Measurements from ENCODE around the gene CDKL1.

CDKL1 gene

DNA sequence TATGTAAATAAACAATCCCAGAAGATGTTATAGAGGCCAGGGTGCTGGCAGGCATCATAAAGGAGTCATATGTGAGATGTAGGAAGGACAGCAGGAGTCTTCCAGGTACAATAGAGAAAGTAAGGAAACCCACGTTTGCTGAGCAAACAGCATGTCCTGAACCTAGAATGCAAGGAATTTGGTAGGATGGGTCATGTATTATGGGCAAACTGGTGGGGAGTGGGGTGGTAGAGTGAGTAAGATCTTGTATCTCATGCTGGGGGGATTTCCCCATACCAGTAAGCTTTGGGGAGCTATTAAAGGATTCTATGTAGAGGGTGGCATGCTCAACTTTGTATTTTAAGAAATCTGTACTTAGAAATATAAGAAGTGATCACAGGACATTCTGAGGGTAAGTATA lies 41.0 kb downstream of the CDKL1 start:
- DNase-seq = no peak

DNA sequence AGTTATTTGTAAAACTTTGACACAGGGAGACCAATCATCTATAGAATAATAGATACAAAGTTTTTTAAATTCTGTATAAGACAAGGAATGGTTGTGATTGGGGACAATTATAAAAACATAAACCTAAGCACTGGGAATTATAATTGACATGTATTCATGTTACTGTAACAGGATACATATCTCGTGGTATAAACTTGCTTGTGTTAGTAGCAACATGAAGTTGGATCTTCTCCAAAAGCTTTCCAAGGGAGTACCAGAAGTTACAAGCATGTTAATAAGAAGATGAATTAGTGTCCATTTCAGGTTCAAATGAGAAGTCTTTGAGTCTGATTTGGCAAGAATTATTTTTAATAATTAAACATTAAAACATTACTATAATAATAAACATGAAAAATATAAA lies 42.2 kb downstream of the CDKL1 start:
- no peak for DNase-seq

DNA sequence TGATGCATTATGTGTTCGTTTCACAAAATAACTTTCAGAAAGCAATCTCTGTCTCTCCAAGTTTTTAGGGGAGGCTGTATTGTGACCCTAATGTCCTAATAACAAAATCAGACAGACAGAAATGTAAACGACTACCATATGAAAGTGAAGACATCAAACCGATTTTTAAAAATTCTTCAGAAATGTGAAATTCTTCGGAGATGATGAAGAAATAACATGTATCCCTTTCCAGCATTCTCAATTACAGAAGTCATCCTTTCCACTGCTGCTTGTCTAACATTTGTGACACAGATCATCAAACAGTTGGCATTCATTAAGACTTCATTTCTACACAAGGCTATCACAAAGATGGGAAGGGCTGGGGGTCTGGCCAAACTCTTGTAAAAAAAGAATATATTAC lies 43.6 kb downstream of the CDKL1 start:
- no peak for DNase-seq

DNA sequence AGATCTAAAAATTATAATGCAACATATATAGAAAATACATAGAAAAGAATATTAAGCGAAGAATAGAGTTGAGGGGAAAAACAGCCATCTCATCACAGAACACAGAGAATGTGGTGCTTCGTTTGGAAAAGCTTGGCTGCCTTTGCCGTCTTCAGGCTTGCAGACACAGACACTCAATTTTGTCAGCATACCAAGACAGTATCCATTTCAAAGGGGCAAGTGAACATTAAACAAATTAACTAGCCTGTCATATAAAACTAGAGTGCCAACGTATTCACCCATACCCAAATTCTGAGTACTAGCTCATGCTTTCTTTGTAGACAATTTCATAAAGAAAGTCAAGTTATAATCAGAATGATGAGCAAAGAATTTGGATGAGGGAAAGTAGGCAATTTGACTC lies 44.1 kb downstream of the CDKL1 start:
- DNase-seq = no peak

DNA sequence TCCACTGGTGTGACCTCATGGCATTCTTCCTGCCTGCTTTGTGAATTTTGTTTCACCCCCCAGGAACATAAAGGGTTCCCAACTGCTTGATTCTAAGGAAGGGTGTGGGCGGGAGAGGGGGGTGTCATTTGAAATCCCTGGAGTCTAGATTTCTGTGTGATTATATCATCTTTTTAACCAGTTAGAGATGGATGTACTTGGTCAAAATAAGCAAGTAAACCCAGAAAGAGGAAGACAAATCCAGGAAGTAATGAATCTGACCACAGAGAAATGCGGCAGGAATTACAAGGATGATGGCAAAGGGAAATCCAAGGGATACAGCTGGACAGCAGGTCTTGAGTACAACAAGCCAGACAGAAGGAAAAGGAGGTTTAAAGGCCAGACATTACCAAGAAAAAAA lies 45.7 kb downstream of the CDKL1 start:
- no peak for DNase-seq

DNA sequence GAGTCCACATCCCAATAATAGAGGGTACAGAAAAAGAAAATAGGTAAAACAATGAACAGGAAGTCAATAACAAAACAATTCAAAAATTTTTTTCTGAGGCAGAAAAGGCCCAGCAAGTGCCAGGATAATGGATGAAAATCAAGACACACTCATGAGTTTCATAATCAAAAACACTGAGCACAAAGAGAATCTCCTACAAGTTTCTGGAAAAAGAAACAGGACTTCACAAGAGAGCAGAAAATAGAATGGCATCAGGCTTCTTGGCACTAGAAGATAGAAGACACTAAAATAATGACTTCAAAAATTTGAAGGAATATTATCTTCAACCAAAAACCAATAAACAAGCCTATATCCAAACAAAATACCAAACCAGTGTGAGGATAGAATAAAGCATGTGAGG lies 47.7 kb downstream of the CDKL1 start:
- DNase-seq = no peak

DNA sequence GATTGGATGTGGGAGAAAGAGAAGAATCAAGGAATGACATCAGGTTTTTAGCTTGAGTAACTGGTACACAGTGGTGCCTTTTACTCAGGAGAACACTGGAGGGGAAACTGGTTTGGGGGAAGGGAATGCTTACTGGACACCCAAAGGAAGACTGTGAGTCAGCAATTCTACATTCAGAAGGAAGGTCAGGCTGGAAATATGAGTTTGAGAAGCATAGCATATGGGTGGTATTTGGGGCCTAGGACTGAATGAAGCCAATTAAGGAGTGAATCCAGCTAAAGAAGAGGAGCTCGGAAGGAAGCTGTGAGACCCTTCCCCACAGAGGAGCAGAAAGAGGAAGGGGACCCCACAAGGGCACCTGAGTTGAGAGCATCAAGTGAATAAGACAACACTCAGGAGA lies 49.2 kb downstream of the CDKL1 start:
- DNase-seq = no peak

DNA sequence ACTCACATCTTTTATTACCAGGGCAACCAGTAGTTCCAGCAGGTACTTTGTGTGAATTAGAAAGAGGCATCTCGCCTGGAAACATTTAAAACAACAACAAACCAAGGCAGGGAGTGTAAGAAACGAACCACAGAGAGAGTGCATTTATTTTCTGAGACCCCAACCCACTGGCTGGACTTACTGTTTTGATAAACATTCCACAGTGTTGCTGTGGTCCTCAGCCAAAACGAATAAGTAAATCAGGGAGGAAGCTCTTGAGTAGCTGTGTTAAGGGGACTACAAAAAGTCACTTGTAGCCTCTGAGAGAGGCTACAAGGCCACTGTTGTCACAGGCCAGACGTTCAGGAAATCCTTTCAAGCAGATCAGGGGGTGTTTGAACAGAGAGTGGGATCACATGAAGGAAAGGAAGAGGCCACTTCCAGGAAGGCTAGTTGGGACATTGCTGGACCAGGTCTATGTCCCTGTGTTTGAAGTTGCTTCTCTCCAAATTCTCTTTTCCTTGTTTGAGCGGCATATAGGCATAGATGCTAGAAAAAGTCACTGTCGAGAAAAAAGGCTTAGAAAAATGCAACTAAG lies 50.7 kb downstream of the CDKL1 start:
- no peak for DNase-seq

DNA sequence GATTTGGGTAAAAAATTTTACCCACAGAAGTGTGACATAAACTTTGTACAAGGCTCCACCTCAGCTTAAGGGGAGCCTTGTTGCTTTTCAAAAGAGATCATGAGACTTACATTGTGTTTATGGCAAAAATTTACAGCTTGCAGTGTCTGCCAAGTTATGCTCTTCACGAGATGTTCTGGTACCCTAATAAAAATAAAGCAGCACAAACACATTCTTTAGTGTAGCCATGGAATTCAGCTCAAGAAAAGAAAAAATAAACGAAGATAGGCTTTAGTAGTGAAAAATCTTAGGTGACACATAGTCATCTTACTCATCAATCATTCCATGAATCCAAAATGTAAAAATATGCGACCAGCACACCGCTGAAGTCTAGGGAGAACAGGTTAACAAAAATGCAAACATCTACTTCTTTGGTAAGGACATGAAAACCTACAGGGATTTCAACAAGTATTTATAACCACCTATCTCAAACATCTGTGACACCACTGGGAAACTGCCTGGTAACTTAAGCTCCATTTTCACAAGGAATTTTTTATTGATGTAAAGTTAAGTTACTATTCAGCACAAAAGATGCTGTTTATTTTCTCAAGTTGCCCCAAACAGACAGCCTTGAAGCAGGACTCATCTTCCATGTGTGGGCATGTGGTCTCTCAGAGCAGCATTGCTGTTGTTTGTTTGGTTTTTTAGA lies 51.7 kb downstream of the CDKL1 start:
- no peak for DNase-seq

DNA sequence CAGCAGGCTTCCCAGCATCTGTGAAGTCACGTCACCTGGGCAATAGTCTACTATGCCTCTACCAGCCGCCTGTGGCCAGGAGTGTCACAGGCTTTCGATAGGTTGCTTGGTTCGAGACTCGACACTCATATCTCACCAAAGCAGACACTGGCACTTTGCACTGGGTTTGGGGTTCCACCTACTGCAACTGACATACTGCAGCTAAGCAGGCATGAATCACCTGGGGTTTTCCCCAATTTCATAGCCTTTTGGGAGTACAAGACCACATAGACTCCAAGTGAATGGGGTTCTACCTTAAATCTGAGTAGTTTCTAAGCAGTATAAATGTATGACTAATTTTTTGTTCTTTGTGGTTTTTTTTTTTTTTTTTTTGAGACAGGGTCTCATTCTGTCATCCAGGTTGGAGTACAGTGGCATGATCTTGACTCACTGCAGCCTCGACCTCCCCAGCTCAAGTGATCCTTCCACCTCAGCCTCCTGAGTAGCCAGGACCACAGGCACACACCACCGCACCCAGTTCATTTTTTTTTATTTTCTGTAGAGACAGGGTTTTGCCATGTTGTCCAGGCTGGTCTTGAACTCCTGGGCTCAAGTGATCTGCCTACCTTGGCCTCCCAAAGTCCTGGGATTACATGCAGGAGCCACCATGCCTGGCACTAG lies 52.4 kb downstream of the CDKL1 start:
- no peak for DNase-seq

DNA sequence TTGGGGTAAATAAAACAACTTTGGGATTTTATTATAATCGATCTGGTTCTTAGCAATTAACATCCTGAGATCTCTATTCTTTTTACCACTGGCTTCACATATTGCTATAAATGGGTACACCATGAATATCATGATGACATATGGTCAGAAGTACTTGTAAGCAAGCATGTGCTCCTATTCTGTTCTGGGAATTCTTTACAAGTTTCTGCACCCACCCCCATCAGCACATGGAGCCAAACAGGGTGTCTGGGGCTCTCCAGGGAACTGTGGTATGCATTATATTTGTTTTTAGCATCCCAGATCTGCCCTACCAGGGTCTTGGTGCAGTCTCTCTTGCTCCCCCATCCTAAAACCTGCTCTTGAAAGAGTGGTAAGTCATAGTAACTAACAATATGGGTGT lies 53.2 kb downstream of the CDKL1 start:
- no peak for DNase-seq

DNA sequence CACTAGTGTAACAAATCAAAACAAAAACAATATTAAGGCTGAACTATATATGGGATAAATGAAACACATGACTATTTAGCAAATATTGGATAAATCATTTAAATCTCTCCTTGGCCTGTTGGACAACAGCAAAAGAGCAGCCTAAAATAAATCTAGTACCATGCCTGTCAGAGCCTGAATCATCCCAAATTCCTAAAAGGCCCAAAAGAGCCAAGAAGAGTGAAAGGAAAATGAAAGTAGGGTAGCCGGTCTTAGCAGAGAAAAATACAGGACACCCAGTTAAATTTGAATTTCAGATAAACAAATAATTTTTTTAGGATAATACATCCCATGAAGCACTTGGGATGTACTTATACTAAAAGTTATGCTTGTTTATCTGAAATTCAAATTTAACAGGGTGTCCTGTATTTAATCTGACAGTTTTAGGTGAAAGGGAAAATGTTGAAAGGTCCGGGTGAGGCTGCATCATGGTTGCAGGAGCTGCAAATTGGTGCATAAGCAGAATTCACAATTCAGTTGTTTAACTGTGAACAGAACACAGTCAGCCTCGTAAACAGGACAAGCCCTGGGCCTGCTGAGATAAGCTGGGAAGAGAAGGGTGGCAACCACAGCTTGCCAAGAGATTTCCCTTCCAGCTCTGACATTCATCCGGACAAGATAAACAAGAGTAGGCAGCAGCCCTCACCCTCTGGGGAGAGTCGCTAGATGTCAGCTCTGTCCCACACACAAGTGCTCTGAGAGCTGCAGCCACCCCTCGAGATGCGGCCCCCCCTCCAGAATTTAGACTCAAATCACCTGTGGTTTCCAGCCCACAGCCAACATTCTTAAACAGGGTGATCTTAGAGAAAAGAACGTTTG lies 54.2 kb downstream of the CDKL1 start:
- DNase-seq = no peak

DNA sequence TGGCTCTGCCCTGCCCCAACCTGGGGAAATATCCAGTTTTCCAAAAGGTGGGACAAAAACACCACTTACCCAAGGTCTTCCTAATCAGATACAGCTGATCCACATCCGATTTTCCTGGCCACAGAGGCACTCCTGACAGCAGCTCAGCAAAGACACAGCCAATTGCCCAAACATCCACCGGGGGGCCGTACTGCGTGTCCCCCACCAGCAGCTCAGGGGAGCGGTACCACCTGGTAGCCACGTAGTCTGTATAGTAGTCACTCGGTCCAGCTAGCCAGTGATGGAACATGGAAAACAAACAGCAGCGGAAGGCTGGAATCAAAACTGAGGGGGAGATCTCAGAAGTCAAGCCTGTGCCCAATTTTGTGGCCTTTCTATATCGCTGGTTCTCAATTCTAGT lies 55.7 kb downstream of the CDKL1 start:
- no peak for DNase-seq

DNA sequence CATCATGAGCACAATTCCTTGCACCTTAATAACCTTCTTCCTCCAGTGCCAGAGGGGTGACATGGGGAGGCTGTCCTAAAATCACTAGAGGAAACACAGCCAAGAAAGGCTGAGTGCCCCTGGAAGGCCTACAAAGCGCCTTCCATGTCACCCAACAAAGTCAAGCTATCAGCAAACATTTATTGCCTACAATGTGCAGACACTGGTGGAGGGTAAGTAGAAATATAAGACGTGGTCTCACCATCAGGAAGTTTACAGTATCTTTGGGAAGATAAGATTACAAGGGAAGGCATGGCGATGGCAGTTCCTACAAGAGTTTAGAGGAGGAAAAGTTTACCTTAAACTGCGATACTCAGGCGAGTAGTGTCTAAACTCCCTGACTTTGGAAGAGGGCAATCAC lies 56.6 kb downstream of the CDKL1 start:
- DNase-seq = no peak

DNA sequence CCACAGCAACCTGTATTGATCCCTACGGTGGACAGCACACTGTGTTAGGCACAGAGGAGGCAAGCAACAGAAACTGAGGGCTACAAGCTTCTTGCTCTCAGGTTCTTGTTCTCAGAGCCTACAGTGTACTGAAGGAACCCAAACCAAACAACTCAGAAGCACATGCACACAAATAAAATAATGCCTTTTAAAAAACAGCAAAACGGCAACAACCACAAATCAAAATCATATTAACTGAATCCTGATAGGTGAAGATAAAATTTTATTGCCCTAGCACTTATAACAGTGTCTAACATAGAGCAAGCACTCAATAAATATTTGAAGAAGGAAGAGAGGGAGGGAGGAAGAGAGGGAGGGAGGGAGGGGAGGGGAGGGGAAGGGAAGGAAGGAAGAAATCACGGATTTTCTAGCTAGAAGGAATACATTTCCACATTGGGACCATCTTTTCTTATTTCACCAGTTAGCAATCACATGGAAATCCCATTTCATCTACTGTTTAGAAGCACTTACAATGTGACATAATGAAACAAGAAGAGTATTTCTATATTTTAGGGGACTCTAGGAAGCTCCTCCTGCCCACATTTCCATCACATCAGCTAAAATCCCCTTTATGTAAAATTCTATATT lies 57.4 kb downstream of the CDKL1 start:
- DNase-seq = no peak

DNA sequence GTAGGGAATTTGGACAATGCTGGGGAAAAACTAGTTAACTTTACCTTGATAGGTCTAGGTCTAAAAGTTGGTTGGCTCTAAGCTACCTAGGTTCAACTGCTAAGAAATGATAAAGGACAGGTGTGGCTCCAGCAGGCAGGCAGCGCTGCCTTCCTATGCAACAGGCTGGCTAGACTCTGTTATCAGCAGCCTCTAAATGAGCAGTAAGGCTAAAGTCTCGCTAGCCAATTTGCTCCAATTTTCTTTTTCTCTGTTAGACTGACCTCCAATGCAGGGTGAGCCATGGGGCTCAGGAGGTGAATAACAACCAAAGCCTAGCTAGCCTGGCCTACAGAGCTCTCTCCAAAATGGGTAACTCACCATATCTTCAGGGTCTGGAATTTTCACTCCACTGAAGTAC lies 58.1 kb downstream of the CDKL1 start:
- DNase-seq = no peak

DNA sequence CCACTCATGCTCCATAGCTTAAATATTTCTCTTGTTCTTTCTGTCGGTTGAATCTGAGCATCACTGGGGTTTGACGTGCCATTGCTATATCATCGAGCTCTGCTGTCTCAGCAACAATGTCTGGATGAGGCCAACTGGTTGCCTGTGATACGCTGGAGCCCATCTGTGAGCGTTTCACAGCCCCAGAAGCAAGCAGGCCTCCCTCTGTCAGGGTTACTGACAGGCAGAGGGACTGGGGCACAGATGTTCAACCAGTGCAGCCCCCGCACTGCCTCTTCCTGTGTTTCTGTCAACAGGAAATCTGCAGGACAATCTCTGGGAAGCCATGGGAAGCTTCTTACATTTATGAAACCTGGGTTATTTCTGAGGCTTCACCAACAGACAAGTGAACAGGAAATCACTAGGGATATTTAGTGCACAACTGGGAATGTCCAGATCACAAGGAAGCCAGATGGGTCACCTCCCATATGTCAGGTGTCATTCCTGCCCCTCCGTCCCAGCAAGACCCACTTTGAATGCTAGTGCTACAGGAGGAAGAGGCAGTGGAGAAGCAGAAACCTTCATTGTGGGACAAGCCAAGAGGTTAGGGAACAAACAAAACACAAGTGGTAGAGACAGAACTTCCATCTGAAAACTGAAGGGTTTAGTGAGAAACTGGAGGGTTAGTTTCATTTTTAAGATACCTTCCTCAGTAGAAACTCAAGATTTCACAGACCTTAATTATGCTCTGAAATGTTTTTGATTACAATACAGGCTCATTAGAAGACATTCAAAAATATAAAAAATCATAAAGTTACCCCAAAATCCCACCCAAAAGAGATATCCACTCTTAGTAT lies 60.5 kb downstream of the CDKL1 start:
- DNase-seq = no peak

DNA sequence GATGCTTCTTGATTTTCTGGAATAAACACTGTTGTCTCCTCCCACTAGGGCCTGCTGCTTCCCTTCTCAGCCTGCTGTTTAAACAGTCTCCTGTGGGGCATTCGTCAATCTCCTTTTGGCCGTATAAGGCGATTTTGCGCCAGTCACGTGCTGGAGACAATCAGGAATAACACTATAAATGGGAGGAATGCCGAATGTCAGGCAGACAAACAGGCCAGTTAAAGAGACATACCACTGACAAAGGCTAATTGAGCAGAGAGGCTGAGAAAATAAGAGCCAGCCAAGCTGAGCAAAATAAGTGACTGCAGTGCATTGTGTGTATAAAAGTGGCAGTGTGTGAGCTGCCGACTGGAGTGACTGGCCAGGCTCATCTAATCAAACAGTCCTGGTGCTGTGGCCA lies 61.3 kb downstream of the CDKL1 start:
- DNase-seq = no peak

DNA sequence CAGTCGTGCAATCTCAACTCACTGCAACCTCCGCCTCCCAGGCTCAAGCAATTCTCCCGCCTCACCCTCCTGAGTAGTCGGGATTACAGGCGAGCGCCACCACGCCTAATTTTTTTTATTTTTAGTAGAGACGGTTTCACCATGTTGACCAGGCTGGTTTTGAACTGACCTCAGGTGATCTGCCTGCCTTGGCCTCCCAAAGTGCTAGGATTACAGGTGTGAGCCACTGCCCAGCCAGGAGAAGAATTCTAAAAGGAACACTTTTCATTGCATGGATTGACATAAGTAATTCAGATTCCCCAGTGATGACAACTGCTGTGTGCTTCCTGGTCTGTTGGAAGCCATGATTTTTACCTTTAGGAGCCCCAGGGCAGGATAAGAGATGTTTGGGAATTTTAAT lies 62.5 kb downstream of the CDKL1 start:
- DNase-seq = no peak

DNA sequence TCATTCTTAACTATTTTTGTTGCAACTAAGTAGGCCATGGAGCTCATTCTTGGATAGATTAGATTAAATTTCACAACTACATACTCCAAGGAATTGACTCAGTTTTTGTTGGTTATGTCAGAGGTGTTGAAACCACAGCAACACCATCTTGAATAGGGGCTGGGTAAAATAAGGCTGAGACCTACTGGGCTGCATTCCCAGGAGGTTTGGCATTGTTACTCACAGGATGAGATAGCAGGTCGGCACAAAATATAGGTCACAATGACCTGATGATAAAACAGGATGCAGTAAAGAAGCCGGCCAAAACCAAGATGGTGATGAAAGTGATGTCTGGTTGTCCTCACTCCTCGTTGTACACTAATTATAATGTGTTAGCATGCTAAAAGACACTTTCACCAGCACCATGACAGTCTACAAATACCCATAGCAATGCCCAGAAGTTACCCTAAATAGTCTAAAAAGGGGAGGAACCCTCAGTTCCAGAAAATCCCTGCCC lies 63.6 kb downstream of the CDKL1 start:
- DNase-seq = no peak

DNA sequence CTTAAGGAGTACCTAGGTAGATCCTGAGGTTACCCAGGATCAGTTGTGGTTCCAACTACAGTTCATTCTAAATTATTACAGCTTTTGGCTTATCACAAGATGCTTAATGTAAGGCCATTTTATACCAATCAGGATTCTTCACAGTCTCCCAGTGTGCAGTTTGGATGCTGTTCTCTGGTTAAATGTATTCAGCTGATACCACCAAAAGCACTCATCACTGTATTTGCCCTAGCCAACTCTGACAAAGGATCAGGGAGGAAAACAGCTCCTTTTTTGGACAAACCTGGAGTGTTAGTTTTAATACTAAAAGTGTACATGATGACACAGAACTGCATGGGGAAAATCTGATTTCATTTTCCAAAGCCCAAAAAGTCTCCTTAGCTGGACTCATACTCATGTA lies 65.1 kb downstream of the CDKL1 start:
- DNase-seq = no peak

DNA sequence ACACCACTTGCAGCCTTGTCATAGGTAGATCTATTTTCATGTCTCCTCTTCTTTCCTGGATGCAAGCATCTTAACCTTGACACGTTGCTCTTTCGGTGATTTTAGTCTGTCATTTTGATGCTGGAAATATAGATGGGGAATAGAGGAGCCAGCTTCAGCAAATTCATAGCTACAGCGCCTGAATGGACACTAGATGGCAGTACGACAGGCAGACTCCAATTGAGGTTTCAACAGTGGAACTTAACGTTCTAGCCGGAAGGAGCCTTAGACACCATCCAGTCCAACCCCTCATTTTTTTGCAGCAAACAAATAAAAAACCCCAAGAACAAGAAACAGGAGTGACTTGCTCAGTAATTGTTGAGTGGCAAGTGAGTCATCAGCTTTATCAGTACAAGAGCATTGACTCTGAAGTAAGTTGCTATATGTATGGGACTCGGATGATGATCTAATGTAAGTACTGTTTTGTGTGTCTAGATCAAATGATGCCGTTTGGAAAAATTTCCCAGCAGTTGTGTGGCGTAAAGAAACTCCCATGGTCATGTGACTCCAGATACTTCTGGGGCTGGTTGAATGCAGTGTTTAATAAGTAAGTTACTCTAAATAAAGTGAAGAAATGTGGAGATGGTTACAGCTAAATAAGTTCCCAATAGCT lies 75.5 kb downstream of the CDKL1 start:
- DNase-seq = peak; percentile 36
